Ectodermal cell (in vitro differentiated cells): Measurements from ENCODE around the gene EXOC3L2.

ENCODE experiments used
- H3K27ac ChIP-seq: 2 replicates; pipeline ENCODE4 v1.7.0; 2013; ENCODE audit warnings: mild to moderate bottlenecking, low read depth, low read length; ENCODE audit not compliant: insufficient read depth, poor library complexity, severe bottlenecking
- H3K27me3 ChIP-seq: 2 replicates; pipeline ENCODE4 v1.7.0; 2013; ENCODE audit warnings: mild to moderate bottlenecking, low read length; ENCODE audit not compliant: insufficient read depth, control insufficient read depth, poor library complexity, severe bottlenecking
- H3K36me3 ChIP-seq: one replicate; pipeline ENCODE4 v1.7.0; 2013; ENCODE audit warnings: low read length; ENCODE audit not compliant: control insufficient read depth, insufficient read depth
- H3K4me1 ChIP-seq: one replicate; pipeline ENCODE4 v1.7.0; 2013; ENCODE audit warnings: low read length; ENCODE audit not compliant: control insufficient read depth, insufficient read depth
- H3K4me3 ChIP-seq: 2 replicates; pipeline ENCODE4 v1.7.0; 2013; ENCODE audit warnings: low read depth, low read length, control low read depth; ENCODE audit not compliant: insufficient read depth
- H3K9me3 ChIP-seq: 2 replicates; pipeline ENCODE4 v1.7.0; 2013; ENCODE audit warnings: mild to moderate bottlenecking, low read length, moderate library complexity; ENCODE audit not compliant: control insufficient read depth
- WGBS, 2 experiments: methylation state at CpG; one replicate each; pipeline ENCODE4 v1.1.7; 2013; ENCODE audit warnings: missing lambda C conversion rate in 2 of 2; 5-methylcytosine and 5-hydroxymethylcytosine counted together

EXOC3L2 gene

GRCh38 chr19:45258862-45259261 lies 13.7 kb upstream of the EXOC3L2 start:
- no peaks in the 10 kb centered on the region for H3K4me1 ChIP-seq
- H3K36me3 ChIP-seq, result no peaks in the 10 kb centered on the region
- H3K4me3 ChIP-seq, result no peak overlapping the region
- no peaks in the 10 kb centered on the region for H3K27me3 ChIP-seq
- WGBS, 2 experiments, result 96% methylated on average over 19 of the region's 19 CpGs
- H3K27ac ChIP-seq, result no peak overlapping the region
- no peaks in the 10 kb centered on the region for H3K9me3 ChIP-seq

- H3K4me3 ChIP-seq, result no peak overlapping the region
- no peaks in the 10 kb centered on the region for H3K27me3 ChIP-seq
- no peak overlapping the region for H3K27ac ChIP-seq
- WGBS, 2 experiments, result 96 to 98% methylated on average over 4 of the region's 4 CpGs
- no peaks in the 10 kb centered on the region for H3K9me3 ChIP-seq
- H3K4me1 ChIP-seq, result peaks cover 8% of the 10 kb centered on the region
- no peaks in the 10 kb centered on the region for H3K36me3 ChIP-seq
These were observed 11.6 kb upstream of the EXOC3L2 start for GRCh38 chr19:45256836-45257235.

GRCh38 chr19:45255611-45256157 lies 10.5 kb upstream of the EXOC3L2 start:
- H3K4me1 ChIP-seq, result peaks cover 8% of the 10 kb centered on the region
- 91 to 92% methylated on average over 9 of the region's 9 CpGs for WGBS, 2 experiments
- no peak overlapping the region for H3K27ac ChIP-seq
- no peak overlapping the region for H3K4me3 ChIP-seq
- no peaks in the 10 kb centered on the region for H3K36me3 ChIP-seq
- H3K27me3 ChIP-seq, result peaks cover 2% of the 10 kb centered on the region
- no peaks in the 10 kb centered on the region for H3K9me3 ChIP-seq

- Histone ChIP-seq H3K9me3 (no peaks in the 10 kb centered on the region), H3K4me3 (no peak overlapping the region), H3K27me3 (peaks cover 17% of the 10 kb centered on the region), H3K27ac (no peak overlapping the region), H3K4me1 (peaks cover 15% of the 10 kb centered on the region), H3K36me3 (no peaks in the 10 kb centered on the region)
- WGBS, 2 experiments, result 86 to 87% methylated on average over 11 of the region's 11 CpGs
These were observed 8.9 kb upstream of the EXOC3L2 start for GRCh38 chr19:45254044-45254531.

- no peak overlapping the region for H3K27ac ChIP-seq
- H3K9me3 ChIP-seq, result no peaks in the 10 kb centered on the region
- peaks cover 15% of the 10 kb centered on the region for H3K4me1 ChIP-seq
- 88 to 91% methylated on average over 12 of the region's 12 CpGs for WGBS, 2 experiments
- no peak overlapping the region for H3K4me3 ChIP-seq
- peaks cover 18% of the 10 kb centered on the region for H3K27me3 ChIP-seq
- no peaks in the 10 kb centered on the region for H3K36me3 ChIP-seq
These were observed 8.3 kb upstream of the EXOC3L2 start for GRCh38 chr19:45253396-45254027.

DNA sequence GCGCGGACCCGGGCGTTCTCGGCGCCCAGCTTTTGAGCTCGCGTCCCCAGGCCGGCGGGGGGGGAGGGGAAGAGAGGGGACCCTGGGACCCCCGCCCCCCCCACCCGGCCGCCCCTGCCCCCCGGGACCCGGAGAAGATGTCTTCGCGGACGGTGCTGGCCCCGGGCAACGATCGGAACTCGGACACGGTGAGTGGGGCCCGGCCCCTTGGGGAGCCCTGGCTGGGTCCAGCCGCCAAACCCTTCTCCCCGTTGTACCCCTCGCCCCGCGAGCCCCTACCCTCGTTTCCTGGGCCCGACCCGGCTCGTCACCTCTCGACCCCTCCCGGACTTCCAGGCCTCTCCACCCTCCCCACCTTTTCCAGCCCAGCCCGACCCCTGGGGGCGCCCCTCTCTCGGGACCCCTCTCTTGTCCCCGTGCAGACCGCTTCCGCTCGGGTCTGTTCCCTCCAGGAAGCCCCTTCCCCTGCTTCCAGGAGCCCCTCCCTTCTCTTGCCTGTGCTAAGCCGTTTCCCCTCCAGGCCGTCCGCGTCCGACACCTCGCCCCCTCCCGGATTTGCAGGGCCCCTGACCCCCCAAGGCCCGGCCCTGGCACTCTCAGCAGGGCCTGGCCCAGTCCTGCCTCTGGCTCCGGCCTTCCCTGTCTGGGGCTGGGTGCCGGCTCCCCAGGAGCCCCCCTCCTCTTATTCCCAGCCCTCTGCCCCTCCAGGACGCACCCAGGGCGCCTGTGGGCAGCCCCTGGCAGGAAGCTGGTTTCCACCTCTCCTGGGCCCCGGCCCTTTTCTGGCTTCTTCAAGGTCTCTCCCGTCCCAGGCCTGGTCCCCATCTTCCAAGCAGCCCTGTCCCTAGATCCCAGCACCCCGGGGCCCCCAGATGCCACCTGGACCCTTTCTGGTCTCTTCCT lies 6.5 kb upstream of the EXOC3L2 start:
- H3K36me3 ChIP-seq, result no peaks in the 10 kb centered on the region
- no peaks in the 10 kb centered on the region for H3K9me3 ChIP-seq
- no peak overlapping the region for H3K27ac ChIP-seq
- peaks cover 18% of the 10 kb centered on the region for H3K27me3 ChIP-seq
- H3K4me3 ChIP-seq, result peak overlapping the region; percentile 72
- 4% methylated on average over 54 to 57 of the region's 57 CpGs for WGBS, 2 experiments
- peaks cover 15% of the 10 kb centered on the region for H3K4me1 ChIP-seq

- peaks cover 18% of the 10 kb centered on the region for H3K27me3 ChIP-seq
- H3K27ac ChIP-seq, result no peak within 1 kb of the TSS
- peaks cover 15% of the 10 kb centered on the region for H3K4me1 ChIP-seq
These were observed 5.7 kb upstream of the EXOC3L2 start, which contains the start of gene MARK4 for GRCh38 chr19:45250832-45251451. Gene MARK4 (plus strand): TSS chr19:45251271. CDS start chr19:45251589, 318 bp downstream.

GRCh38 chr19:45250216-45250831 lies 5.1 kb upstream of the EXOC3L2 start:
- peaks cover 15% of the 10 kb centered on the region for H3K4me1 ChIP-seq
- peak overlapping the region; percentile 72 for H3K4me3 ChIP-seq
- H3K36me3 ChIP-seq, result no peaks in the 10 kb centered on the region
- H3K27ac ChIP-seq, result no peak overlapping the region
- WGBS, 2 experiments, result 41 to 49% methylated on average over 14 of the region's 14 CpGs
- H3K9me3 ChIP-seq, result no peaks in the 10 kb centered on the region
- peaks cover 18% of the 10 kb centered on the region for H3K27me3 ChIP-seq

More at GRCh38 chr19:45250832-45251451, 5.7 kb upstream of the EXOC3L2 start, which contains the start of gene MARK4:
- Histone ChIP-seq H3K4me3 (peak within 1 kb of the TSS; percentile 72), H3K9me3 (no peaks in the 10 kb centered on the region), H3K36me3 (no peaks in the 10 kb centered on the region)
- 0% methylated on average over 37 to 47 of the region's 58 CpGs for WGBS, 2 experiments

DNA sequence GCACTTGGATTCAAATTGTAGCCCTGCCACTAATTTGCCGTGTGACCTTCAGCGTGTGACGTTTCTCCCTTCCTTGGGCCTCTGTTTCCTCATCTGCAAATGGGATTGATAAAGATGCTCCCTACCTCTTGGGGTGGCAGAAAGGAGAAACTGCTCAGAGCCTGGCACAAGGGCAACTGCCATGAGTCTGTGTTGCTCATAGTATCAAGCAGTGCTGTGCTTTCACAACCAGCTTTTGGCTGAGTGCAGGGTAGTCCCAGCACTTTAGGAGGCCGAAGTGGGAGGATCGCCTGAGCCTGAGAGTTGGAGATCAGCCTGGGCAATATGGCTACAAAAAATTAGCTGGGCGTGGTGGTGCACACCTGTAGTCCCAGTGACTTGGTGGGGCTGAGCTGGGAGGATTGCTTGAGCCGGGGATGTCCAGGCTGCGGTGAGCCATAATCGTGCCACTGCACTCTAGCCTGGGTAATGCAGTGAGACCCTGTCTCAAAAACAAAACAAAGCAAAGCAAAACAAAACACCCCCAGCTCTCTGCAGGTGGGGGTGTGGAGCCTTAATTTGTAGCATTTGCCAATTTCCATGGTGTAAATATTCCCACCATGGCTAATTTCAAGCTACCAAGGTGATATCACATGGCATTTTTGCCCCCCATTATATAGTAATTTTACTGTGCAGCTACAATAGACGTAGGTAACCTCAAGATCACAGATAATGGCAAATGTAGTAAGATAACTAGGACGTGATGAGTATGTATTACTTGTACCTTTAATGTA lies 4.2 kb upstream of the EXOC3L2 start:
- Histone ChIP-seq H3K27ac (no peak overlapping the region), H3K36me3 (no peaks in the 10 kb centered on the region), H3K4me3 (no peak overlapping the region), H3K9me3 (no peaks in the 10 kb centered on the region), H3K4me1 (peaks cover 15% of the 10 kb centered on the region), H3K27me3 (peaks cover 18% of the 10 kb centered on the region)
- 74 to 76% methylated on average over 9 to 11 of the region's 11 CpGs for WGBS, 2 experiments
